WERI-Rb-1 (cell line): ENCODE data around the gene SRSF10.

ENCODE experiments used
- DNase-seq: peaks from one replicate; pipeline ENCODE4 v3.0.0-alpha.2; 2020
- H3K27ac ChIP-seq: fragments of 250-450 bp; sonication (Bioruptor Pico); 2 replicates; pipeline ENCODE4 v1.5.1; 2020; ENCODE audit warnings: mild to moderate bottlenecking, moderate library complexity
- H3K27me3 ChIP-seq: fragments of 250-450 bp; sonication (Bioruptor Pico); 2 replicates; pipeline ENCODE4 v1.5.1; 2021; ENCODE audit warnings: mild to moderate bottlenecking, low read depth, moderate library complexity; ENCODE audit not compliant: insufficient read depth, severe bottlenecking
- H3K36me3 ChIP-seq: fragments of 250-450 bp; sonication (Bioruptor Pico); 2 replicates; pipeline ENCODE4 v1.5.1; 2020; ENCODE audit warnings: mild to moderate bottlenecking, moderate library complexity
- H3K4me3 ChIP-seq: 2 replicates; pipeline ENCODE4 v1.5.1; 2011; ENCODE audit warnings: low read depth, mild to moderate bottlenecking, control low read depth, low read length
- H3K9me3 ChIP-seq: fragments of 250-450 bp; sonication (Bioruptor Pico); 2 replicates; pipeline ENCODE4 v1.5.1; 2021; ENCODE audit warnings: mild to moderate bottlenecking, moderate library complexity; ENCODE audit not compliant: severe bottlenecking
- CTCF ChIP-seq: IDR thresholded peaks from 2 replicates; pipeline ENCODE4 v1.5.1; 2011; ENCODE audit warnings: low read depth, mild to moderate bottlenecking, control low read depth, inconsistent platforms, low read length

SRSF10 gene

GRCh38 chr1:24007079-24007478 lies 27.0 kb upstream of the SRSF10 start:
- DNase-seq: no peak
- no peaks in the 10 kb centered on the region for H3K36me3 ChIP-seq
- TF ChIP-seq CTCF: no peak
- H3K4me3 ChIP-seq: no peak overlapping the region
- H3K27ac ChIP-seq: no peak overlapping the region
- H3K9me3 ChIP-seq: no peaks in the 10 kb centered on the region
- no peaks in the 10 kb centered on the region for H3K27me3 ChIP-seq

GRCh38 chr1:24005163-24005562 lies 25.0 kb upstream of the SRSF10 start:
- no peaks in the 10 kb centered on the region for H3K27me3 ChIP-seq
- no peak overlapping the region for H3K27ac ChIP-seq
- DNase-seq: no peak
- no peaks in the 10 kb centered on the region for H3K9me3 ChIP-seq
- H3K36me3 ChIP-seq: no peaks in the 10 kb centered on the region
- no peak overlapping the region for H3K4me3 ChIP-seq
- TF ChIP-seq CTCF: no peak

- Histone ChIP-seq H3K27ac (no peak overlapping the region), H3K27me3 (no peaks in the 10 kb centered on the region), H3K9me3 (no peaks in the 10 kb centered on the region), H3K36me3 (no peaks in the 10 kb centered on the region), H3K4me3 (no peak overlapping the region)
- DNase-seq: no peak
- no peak for TF ChIP-seq CTCF
These were observed 24.0 kb upstream of the SRSF10 start for GRCh38 chr1:24004132-24004531.

GRCh38 chr1:24003331-24003972 lies 23.3 kb upstream of the SRSF10 start:
- DNase-seq: no peak
- no peak for TF ChIP-seq CTCF
- H3K27me3 ChIP-seq: no peaks in the 10 kb centered on the region
- H3K4me3 ChIP-seq: no peak overlapping the region
- H3K36me3 ChIP-seq: no peaks in the 10 kb centered on the region
- H3K9me3 ChIP-seq: no peaks in the 10 kb centered on the region
- no peak overlapping the region for H3K27ac ChIP-seq

GRCh38 chr1:24002695-24003094 lies 22.6 kb upstream of the SRSF10 start:
- DNase-seq: no peak
- TF ChIP-seq CTCF: no peak
- no peak overlapping the region for H3K4me3 ChIP-seq
- no peak overlapping the region for H3K27ac ChIP-seq
- H3K9me3 ChIP-seq: no peaks in the 10 kb centered on the region
- H3K36me3 ChIP-seq: no peaks in the 10 kb centered on the region
- H3K27me3 ChIP-seq: no peaks in the 10 kb centered on the region

GRCh38 chr1:23999156-23999671 lies 19.1 kb upstream of the SRSF10 start:
- H3K27ac ChIP-seq: no peak overlapping the region
- H3K27me3 ChIP-seq: no peaks in the 10 kb centered on the region
- H3K36me3 ChIP-seq: no peaks in the 10 kb centered on the region
- DNase-seq: no peak
- no peaks in the 10 kb centered on the region for H3K9me3 ChIP-seq
- no peak overlapping the region for H3K4me3 ChIP-seq
- no peak for TF ChIP-seq CTCF
